Middle frontal gyrus (tissue), 1 donor: ENCODE data around the gene HEPN1.

Experiments used
- DNase-seq: peaks from one replicate; pipeline ENCODE4 v3.0.0-alpha.2; 2015; ENCODE audit warnings: low spot score; ENCODE audit errors: extremely low spot score

HEPN1 gene

DNA sequence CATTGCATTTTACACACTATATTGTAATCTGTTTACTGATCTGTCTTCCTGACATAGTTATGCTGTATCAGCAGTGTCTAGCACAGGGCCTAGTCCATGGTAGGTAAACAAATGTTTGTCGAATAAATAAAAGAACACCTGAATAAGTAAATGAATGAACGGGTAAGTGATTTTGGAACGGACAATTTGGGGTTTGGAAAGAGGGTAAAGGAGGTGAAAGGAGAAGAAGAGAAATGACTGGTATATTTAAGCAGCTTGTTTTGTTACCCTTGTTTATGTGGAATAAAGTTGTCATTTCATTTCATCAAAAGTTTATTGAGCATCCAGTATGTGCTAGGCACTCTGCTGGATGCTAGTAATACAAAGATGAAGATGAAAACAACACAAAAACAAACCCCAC lies at the start of gene HEPN1:
HEPN1 (plus strand) TSS at position 301 of the 400 bp plus-strand sequence.
- no peak for DNase-seq

DNA sequence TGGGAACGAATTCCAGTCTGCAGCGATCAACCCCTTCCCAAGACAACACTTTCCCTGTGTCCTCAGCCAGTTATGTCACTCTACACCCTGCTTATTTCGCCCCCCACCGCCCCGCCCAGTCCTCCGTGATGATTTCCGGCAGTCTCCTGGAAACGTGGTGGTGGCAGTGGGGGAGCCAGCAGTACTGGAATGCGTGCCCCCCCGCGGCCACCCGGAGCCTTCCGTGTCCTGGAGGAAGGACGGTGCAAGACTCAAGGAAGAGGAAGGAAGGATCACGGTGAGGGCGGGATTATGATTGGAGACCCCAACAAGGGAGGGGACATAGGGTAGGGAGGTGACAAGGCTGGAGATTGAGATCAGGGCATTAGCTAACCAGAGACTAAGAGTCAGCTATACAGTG lies 49.7 kb upstream of the HEPN1 start:
- no peak for DNase-seq

DNA sequence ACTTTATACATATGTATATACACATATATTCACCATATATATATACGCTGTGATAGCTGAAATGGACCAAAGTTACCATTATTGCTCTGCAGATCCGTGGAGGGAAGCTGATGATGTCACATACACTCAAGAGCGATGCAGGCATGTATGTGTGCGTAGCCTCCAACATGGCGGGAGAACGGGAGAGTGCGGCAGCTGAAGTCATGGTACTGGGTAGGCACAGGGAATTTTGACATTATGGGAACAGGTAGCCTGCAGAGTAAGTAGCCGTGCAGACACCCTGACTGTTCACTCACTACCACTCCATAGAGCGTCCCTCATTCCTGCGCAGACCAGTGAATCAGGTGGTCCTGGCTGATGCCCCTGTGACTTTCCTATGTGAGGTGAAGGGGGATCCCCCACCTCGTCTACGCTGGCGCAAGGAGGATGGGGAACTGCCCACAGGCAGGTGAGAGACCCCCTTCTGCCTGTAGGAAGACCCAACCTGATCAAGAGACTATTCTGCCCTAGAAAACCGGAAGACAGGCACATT lies 49.1 kb upstream of the HEPN1 start:
- no peak for DNase-seq

DNA sequence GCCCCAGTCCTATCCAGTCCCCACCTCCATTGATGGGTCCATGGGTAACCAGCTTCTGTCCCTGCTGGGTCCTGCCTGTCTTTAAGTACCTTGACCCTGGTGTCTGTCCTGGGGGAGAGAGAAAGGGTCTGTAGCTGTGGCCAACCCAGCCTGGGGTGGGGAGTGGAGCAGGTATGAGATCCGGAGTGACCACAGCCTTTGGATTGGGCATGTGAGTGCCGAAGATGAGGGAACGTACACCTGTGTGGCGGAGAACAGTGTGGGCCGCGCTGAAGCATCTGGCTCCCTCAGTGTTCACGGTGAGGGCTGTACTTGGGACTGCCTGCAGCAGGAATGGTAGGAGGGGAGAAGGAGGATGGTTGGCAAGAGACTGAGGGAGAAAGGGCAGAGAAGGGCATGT lies 48.6 kb upstream of the HEPN1 start:
- DNase-seq, result no peak

- DNase-seq, result no peak
Measured at GRCh38 chr11:124872280-124872679, 46.8 kb upstream of the HEPN1 start.

GRCh38 chr11:124872741-124873140 lies 46.3 kb upstream of the HEPN1 start:
- no peak for DNase-seq

DNA sequence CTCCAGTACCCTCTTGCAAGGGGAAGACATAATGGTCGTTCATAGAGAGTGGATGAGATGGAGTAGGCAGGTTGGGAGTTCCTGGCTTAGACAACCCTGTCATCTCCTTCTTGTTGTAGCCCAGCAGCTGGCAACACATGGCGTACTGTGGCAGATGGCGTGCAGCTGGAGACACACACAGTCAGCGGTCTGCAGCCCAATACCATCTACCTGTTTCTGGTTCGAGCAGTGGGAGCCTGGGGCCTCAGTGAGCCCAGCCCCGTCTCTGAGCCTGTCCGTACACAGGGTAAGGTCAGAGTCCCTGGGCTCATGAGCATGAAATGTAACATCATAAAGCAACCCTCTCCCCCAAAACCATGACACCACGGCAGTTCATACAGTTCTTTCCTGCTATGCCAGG lies 45.1 kb upstream of the HEPN1 start:
- no peak for DNase-seq

GRCh38 chr11:124874571-124875255 lies 44.3 kb upstream of the HEPN1 start:
- no peak for DNase-seq

DNA sequence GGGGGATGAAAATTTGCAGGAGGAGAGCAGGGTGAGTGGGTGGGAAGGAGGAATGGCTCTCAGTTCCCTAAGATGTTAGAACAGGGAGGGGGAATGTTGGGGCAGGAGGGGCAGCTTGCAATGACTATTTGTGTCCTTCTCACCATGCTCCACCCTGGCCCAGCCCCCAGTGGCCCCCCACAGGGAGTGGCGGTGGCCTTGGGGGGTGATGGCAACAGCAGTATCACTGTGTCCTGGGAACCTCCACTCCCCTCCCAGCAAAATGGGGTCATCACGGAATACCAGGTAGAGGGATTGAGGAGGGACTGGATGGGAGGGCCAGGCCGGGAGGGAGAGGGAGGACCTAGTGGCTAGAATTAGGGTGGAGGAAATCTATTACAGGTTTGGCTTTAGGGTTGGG lies 43.6 kb upstream of the HEPN1 start:
- DNase-seq, result no peak

DNA sequence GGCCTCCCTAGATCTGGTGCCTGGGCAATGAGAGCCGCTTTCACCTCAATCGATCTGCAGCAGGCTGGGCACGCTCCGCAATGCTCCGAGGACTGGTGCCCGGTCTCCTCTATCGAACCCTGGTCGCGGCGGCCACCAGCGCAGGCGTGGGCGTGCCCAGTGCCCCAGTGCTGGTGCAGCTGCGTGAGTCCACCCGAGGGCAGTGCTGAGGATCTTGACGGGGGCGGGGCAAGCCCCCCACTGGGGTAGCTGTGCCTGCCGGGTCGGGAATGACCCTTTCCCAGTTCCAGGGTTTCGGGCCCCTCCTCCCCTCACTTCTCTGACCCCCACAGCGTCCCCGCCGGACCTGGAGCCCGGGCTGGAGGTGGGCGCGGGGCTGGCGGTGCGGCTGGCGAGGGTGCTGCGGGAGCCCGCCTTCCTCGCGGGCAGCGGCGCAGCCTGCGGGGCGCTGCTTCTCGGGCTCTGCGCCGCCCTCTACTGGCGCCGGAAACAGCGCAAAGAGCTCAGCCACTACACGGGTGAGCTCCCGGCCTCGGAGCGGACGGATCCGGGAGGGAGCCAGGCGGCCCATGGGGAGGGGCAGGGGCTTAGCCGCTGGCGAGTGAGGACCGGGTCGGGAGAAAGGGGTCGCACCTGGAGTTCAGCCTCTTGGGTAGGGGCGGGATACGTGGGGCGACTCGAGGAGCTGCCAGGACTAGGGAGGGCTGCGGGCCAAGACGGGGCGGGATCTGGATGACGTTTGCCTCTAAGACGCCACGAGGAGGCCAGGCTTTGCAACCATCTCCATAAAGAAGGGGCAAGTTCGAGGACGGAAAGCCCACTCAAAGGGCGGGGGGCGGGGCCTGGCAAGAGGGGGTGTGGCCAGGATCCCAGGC lies 42.9 kb upstream of the HEPN1 start:
- peak; percentile 71 for DNase-seq

GRCh38 chr11:124876818-124877630 lies 42.0 kb upstream of the HEPN1 start:
- DNase-seq, result no peak

DNA sequence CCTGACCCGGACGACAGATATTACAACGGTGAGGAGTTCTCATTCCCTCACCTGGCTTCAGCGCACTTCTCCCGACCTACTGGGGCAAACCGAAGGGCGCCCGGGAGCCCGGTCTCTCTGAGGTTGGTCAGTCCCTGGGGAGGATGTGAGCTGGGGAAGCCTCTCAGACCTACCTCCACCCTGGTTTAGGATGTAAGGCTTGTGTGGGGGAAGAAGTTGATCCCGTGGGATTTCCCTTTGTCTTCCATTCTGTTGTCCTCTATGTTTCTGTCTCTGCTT lies 41.5 kb upstream of the HEPN1 start:
- DNase-seq, result no peak

- DNase-seq, result no peak
Measured at GRCh38 chr11:124877910-124878758, 40.9 kb upstream of the HEPN1 start.

DNA sequence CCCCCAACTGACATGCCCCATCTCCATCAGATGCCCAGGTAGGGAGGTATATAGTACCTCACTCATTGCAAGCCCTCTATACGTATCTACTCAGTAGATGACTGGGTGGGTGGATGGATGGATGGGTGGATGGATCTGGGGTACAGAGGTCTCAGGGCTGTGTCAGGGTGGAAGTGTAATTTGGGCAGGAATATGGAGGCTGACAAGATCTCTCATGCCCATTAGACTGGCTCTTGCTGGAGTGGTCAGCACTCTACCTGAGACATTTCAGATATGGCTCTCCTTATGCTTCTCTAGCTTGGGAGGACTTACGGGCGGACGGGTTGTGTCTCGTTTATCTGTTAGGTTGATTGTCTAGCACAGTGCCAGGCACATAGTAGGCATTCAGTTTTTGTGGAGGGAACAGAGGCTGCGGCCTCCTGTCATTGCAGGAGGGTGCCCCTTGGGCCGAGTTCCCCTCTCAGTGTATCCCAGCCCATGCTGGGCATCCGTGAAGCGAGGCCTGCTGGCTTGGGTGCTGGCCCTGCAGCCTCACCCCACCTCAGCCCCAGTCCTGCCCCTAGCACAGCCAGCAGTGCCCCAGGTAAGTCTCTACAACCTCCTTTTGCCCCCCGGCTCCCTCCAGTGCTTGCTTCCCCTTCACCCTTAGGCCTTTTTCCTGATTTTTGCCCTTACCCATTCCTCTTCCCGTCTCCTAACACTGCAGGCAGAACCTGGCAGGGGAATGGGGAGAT lies 40.1 kb upstream of the HEPN1 start:
- no peak for DNase-seq

GRCh38 chr11:124879493-124880289 lies 39.4 kb upstream of the HEPN1 start:
- no peak for DNase-seq

- DNase-seq, result no peak
Measured at GRCh38 chr11:124880290-124880611, 38.8 kb upstream of the HEPN1 start.

DNA sequence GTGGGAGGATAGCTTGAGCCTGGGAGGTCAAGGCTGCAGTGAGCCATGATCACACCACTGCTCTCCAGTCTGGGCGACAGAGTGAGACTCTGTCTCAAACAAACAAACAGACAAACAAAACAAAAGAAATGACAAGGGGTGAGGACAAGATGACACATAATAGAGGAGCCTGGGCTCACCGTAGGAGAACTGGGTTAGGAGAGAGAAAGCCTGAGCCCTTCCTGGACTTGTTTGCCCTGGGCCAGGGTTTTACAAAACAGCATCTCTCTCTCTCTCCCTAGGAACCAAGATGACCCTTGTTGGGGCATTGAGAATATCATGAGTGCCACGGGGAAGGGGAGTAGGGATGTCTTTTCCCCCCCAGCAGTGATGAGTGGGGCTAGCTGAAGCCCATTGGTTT lies 38.1 kb upstream of the HEPN1 start:
- no peak for DNase-seq

GRCh38 chr11:124882339-124883071 lies 36.5 kb upstream of the HEPN1 start:
- DNase-seq, result no peak

- no peak for DNase-seq
Measured at GRCh38 chr11:124884340-124884739, 34.7 kb upstream of the HEPN1 start.
